Liver (tissue), 3 donors: ENCODE data around the gene IL1RAPL2.

Experiments
- CTCF ChIP-seq: fragments of 150-350 bp; IDR thresholded peaks from 2 replicates; pipeline ENCODE4 v1.5.1; 2017; ENCODE audit warnings: improper control_type of control experiment, low read depth, low read length; ENCODE audit not compliant: missing input control
- EGR1 ChIP-seq, 2 donors: IDR thresholded peaks; 2 replicates each; pipeline ENCODE4 v1.6.1; 2016 to 2018; ENCODE audit warnings: antibody characterized with exemption in 2 of 2, low read depth in 2 of 2
- FOXA1 ChIP-seq: IDR thresholded peaks from 2 replicates; pipeline ENCODE4 v1.6.1; 2016; ENCODE audit warnings: antibody characterized with exemption
- GABPA ChIP-seq, 2 donors: IDR thresholded peaks in 1 of 2; conservative IDR thresholded peaks in 1 of 2; 2 replicates each; pipeline ENCODE4 v1.6.1; 2016; ENCODE audit warnings: antibody characterized with exemption in 2 of 2, mild to moderate bottlenecking in 1 of 2, moderate library complexity in 1 of 2
- JUND ChIP-seq, 2 donors: IDR thresholded peaks; 2 replicates each; pipeline ENCODE4 v1.6.1; 2016; ENCODE audit warnings: antibody characterized with exemption in 2 of 2
- MAX ChIP-seq: IDR thresholded peaks from 2 replicates; pipeline ENCODE4 v1.6.1; 2016; ENCODE audit warnings: antibody characterized with exemption
- RAD21 ChIP-seq, 2 donors: IDR thresholded peaks; 2 replicates each; pipeline ENCODE4 v1.6.1; 2016; ENCODE audit warnings: antibody characterized with exemption in 2 of 2, mild to moderate bottlenecking in 2 of 2
- RXRA ChIP-seq, 2 donors: IDR thresholded peaks; 2 replicates each; pipeline ENCODE4 v1.6.1; 2017 to 2018; ENCODE audit warnings: antibody characterized with exemption in 2 of 2, mild to moderate bottlenecking in 1 of 2
- SP1 ChIP-seq: IDR thresholded peaks from 2 replicates; pipeline ENCODE4 v1.6.1; 2018; ENCODE audit warnings: antibody characterized with exemption, mild to moderate bottlenecking
- TAF1 ChIP-seq: conservative IDR thresholded peaks from 2 replicates; pipeline ENCODE4 v1.6.1; 2016; ENCODE audit warnings: antibody characterized with exemption, mild to moderate bottlenecking
- YY1 ChIP-seq: IDR thresholded peaks from 2 replicates; pipeline ENCODE4 v1.6.1; 2016; ENCODE audit warnings: antibody characterized with exemption, mild to moderate bottlenecking
- TF ChIP-seq, protein P1 (sequence below): IDR thresholded peaks from 2 replicates; pipeline ENCODE4 v1.6.1; 2016; ENCODE audit warnings: antibody characterized with exemption
- TF ChIP-seq, protein P2 (sequence below): IDR thresholded peaks from 2 replicates; pipeline ENCODE4 v1.6.1; 2016; ENCODE audit warnings: antibody characterized with exemption, mild to moderate bottlenecking
- TF ChIP-seq, protein P3 (sequence below): IDR thresholded peaks from 2 replicates; pipeline ENCODE4 v1.6.1; 2016; ENCODE audit warnings: antibody characterized with exemption
- donor health status: healthy.
- donor health status: healthy.

GRCh38 chrX:104968241-104968640 lies 402.2 kb downstream of the IL1RAPL2 start:
- TF ChIP-seq CTCF (no peak), FOXA1 (no peak), YY1 (no peak), RXRA (IDR thresholded peaks at IDR 0.05) (peak in 1 of 2 donors; percentile 33), JUND (IDR thresholded peaks at IDR 0.05) (peak in 1 of 2 donors; percentile 25), GABPA (IDR thresholded peaks at IDR 0.05 in 1 of 2, conservative IDR thresholded peaks at IDR 0.05 in 1 of 2) (no peak), RAD21 (IDR thresholded peaks at IDR 0.05) (peak; percentile 4 to 17), MAX (no peak), TAF1 (no peak), SP1 (no peak), EGR1 (IDR thresholded peaks at IDR 0.05; ENCODE audit: low read depth in 2 of 2) (no peak)
- TF ChIP-seq, protein P1, sequence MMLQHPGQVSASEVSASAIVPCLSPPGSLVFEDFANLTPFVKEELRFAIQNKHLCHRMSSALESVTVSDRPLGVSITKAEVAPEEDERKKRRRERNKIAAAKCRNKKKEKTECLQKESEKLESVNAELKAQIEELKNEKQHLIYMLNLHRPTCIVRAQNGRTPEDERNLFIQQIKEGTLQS = no peak
- TF ChIP-seq, protein P2, sequence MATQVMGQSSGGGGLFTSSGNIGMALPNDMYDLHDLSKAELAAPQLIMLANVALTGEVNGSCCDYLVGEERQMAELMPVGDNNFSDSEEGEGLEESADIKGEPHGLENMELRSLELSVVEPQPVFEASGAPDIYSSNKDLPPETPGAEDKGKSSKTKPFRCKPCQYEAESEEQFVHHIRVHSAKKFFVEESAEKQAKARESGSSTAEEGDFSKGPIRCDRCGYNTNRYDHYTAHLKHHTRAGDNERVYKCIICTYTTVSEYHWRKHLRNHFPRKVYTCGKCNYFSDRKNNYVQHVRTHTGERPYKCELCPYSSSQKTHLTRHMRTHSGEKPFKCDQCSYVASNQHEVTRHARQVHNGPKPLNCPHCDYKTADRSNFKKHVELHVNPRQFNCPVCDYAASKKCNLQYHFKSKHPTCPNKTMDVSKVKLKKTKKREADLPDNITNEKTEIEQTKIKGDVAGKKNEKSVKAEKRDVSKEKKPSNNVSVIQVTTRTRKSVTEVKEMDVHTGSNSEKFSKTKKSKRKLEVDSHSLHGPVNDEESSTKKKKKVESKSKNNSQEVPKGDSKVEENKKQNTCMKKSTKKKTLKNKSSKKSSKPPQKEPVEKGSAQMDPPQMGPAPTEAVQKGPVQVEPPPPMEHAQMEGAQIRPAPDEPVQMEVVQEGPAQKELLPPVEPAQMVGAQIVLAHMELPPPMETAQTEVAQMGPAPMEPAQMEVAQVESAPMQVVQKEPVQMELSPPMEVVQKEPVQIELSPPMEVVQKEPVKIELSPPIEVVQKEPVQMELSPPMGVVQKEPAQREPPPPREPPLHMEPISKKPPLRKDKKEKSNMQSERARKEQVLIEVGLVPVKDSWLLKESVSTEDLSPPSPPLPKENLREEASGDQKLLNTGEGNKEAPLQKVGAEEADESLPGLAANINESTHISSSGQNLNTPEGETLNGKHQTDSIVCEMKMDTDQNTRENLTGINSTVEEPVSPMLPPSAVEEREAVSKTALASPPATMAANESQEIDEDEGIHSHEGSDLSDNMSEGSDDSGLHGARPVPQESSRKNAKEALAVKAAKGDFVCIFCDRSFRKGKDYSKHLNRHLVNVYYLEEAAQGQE = no peak
- TF ChIP-seq, protein P3, sequence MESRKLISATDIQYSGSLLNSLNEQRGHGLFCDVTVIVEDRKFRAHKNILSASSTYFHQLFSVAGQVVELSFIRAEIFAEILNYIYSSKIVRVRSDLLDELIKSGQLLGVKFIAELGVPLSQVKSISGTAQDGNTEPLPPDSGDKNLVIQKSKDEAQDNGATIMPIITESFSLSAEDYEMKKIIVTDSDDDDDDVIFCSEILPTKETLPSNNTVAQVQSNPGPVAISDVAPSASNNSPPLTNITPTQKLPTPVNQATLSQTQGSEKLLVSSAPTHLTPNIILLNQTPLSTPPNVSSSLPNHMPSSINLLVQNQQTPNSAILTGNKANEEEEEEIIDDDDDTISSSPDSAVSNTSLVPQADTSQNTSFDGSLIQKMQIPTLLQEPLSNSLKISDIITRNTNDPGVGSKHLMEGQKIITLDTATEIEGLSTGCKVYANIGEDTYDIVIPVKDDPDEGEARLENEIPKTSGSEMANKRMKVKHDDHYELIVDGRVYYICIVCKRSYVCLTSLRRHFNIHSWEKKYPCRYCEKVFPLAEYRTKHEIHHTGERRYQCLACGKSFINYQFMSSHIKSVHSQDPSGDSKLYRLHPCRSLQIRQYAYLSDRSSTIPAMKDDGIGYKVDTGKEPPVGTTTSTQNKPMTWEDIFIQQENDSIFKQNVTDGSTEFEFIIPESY = no peak
